NCI-H748 (cell line): ENCODE data around the gene NOS1.
"Not testable (repeated sequence)": the region's sequence is repeated elsewhere in the genome, so short reads cannot be mapped to it uniquely, and the experiment has no call there.

Source experiments
- DNase-seq: peaks from one replicate; lab custom pipeline; 2025; ENCODE audit not compliant: unreplicated experiment; lab: John Stamatoyannopoulos, UW

NOS1 gene

GRCh38 chr12:117210266-117210918, 151.0 kb downstream of the NOS1 start:
- no peak for DNase-seq

DNA sequence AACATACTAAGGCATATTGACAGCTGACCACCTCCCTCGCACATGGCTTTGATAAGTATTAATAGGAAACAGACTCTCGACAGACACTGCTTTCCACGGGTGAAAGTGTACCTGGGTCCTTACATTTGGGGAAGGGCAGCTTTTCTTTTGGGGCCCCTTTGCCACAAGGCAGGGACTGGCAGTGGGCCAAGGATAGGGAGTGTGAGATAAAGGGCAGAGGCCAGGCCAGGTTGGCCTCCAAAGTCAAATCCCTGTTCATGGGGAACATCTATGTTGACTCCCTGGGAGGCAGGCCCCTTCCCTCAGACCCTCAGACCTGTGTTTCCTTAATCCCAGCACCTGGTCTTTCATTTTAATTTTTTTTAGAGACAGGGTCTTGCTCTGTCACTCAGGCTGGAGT, 151.8 kb downstream of the NOS1 start:
- DNase-seq: no peak

DNA sequence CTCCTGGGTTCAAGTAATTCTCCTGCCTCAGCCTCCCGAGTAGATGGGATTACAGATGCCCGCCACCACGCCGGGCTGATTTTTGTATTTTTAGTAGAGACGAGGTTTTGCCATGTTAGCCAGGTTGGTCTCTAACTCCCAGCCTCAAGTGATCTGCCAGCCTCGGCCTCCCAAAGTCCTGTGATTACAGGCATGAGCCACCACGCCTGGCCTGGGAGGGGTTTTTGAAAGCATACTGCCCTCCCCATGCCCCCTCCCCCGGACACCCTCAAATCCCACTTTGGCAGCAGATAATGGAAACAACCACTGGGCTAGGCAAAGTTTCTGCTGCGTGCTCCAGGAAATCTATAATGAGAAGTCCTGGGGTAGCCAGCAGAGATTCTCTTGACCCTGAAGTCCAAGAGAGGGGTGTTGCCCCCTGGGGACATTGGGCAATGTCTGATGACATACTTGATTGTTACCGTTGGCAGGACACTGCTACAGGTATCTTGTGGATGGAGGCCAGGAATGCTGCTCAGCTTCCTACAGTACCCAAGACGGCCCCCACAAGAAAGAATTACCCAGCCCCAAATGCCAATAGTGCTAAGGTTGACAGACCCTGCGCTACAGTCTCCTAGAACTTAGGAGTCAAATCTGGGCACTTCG, 152.5 kb downstream of the NOS1 start:
- DNase-seq: no peak

DNA sequence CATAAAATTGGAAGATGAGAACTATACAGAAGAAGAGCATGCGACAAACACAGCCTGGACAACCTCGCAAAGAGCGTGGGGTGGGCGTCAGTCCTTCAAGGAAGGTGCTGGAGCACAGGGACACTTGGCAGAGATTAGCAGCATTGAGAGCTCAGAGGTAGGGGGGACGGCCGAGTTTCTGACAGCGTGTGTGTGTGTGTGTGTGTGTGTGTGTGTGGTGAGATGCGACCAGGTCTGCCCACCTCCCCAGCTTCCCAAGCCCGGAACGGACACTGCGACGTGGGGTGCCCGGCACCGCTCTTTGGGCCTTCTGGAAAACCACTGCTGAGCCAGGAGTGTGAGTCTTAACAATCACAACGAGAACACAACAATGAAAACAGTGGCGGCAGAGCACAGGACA, 153.2 kb downstream of the NOS1 start:
- no peak for DNase-seq

DNA sequence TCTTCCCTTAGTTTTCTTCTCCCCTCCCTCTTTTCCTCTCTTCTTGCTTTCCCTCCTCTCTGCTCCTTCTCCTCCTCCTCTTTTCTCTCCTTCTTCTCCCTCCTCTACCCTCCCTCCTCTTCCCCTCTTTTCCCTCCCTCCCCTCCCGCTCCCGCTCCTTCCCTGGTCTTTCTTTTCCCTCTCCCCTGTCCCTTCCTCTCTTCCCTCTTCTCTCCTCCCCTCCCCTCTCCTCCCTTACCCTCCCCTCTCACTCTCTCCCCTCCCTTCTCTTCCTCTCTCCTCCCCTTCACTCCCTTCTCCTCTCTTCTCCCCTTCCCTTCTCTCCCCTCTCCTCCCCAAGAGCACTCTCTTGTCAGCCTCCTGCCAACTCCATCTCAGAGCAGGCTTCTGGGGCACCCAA, 153.8 kb downstream of the NOS1 start:
- DNase-seq: no peak

GRCh38 chr12:117202556-117202955, 158.9 kb downstream of the NOS1 start:
- DNase-seq: no peak

DNA sequence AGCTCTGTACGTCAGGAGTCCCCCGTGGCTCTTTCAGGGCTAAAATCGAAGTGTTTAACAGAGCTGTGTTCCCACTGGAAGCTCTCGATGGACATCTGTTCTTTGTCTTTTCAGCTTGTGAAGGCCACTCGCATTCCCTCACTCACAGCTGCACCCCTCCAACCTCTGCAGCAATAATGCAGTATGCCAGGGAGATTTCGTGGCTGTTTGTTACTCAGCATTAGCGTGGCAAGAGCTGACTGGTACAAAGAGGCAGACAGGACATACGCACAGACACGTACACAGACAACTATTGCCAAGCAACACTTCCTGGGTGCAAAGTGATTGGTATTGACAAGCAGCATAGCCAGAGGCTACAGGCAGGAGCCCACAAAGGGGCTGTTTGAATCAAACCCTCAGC, 159.4 kb downstream of the NOS1 start:
- no peak for DNase-seq

DNA sequence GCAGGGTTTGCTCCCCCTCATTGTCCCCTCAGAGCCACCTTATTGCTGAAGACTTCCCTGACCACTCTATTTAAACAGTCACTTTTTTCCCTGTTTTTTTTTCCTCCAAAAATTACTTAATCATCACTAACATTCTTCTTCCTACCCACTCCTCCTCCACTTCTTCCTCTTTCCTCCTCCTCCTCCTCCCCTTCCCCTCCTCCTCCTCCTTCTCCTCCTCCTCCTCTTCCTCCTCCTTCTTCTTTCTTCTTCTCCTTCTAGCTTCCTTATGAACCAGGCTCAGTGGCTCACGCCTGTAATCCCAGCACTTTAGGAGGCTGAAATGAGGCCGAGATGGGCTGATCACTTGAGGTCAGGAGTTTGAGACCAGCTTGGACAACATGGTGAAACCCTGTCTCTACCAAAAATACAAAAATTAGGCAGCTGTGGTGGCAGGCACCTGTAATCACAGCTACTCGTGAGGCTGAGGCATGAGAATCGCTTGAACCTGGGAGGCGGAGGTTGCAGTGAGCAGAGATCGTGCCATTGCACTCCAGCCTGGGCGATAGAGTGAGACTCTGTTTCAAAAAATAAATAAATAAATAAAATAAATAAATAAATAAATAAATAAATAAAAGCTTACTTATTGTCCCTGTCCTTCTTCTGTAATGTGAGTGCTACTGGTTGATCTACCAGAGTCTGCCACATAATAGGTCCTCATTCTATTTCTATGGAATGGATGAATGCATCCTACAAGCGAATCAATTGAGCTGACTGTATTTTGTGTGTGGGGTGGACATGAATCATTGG, 161.3 kb downstream of the NOS1 start:
- not testable (repeated sequence) for DNase-seq

- DNase-seq: not testable (repeated sequence)
These were observed 165.1 kb downstream of the NOS1 start for GRCh38 chr12:117196334-117196733.

DNA sequence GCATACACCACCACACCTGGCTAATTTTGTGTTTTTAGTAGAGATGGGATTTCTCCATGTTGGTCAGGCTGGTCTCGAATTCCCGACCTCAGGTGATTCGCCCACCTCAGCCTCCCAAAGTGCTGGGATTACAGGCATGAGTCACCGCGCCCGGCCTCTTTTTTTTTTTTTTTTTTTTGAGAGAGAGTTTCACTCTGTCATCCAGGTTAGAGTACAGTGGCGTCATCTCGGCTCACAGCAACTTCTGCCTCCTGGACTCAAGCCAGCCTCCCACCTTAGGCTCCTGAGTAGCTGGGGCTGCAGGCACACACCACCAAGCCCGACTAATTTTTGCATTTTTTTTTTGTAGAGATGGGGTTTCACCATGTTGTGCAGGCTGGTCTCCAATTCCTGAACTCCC, 166.4 kb downstream of the NOS1 start:
- DNase-seq: not testable (repeated sequence)

DNA sequence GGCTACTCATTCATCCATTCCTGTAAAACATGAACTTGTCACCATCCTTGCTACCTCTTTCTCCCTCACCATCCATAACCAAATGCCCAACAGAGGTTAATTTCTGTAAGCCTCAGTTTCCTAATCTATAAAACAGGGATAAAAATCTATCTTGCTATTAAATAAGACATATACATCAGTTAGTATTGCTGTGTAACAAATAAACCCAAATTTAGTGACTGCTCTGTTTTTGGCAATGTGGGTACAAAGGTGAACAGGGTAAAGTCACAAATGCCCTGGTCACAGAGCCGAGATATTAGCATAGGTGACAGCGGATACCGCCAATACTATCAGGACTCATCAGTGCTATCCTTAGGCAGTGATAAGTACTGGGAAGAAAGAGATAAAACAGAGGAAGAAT, 167.5 kb downstream of the NOS1 start:
- DNase-seq: no peak

DNA sequence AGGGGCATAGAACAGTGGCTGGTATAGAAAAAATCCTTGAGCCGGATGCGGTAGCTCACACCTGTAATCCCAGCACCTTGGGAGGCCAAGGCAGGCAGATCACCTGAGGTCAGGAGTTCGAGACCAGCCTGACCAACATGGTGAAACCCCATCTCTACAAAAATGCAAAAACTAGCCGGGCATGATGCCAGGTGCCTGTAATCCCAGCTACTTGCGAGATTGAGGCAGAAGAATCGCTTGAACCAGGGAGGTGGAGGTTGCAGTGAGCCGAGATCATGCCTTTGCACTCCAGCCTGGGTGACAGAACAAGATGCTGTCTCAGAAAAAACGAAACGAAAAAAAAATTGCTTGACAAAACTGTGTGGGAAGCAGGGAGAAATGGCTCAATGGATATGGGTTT, 168.8 kb downstream of the NOS1 start:
- DNase-seq: not testable (repeated sequence)

DNA sequence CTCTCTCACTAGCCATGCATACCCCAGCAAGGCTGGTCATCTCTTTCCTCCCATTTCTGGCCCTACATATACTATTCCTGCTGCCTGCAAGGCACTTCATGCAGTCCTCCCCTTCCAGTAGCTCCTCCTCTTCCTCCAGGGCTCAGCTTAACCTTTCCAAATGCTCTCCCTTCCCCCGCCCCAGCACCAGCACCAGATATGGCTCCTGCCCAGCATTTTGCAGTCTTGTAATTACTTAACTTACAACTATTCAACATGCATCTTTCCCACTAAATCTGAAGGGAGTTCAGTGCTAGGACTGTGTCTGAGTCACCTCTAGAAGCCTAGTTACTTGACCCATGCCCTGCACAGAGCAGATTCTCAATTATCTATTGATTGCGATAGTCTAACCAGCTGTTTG, 169.4 kb downstream of the NOS1 start:
- DNase-seq: no peak

GRCh38 chr12:117190210-117190781, 171.1 kb downstream of the NOS1 start, which contains the start of gene FBXO21:
Gene FBXO21 (minus strand): TSS chr12:117190470. CDS start chr12:117190456, 14 bp downstream.
- peak; percentile 92 for DNase-seq

GRCh38 chr12:117189725-117190209, 171.7 kb downstream of the NOS1 start:
- DNase-seq: peak; percentile 61

- no peak for DNase-seq
These were observed 172.3 kb downstream of the NOS1 start for GRCh38 chr12:117188961-117189724.

- no peak for DNase-seq
These were observed 173.2 kb downstream of the NOS1 start for GRCh38 chr12:117188121-117188665.

- DNase-seq: no peak
These were observed 174.0 kb downstream of the NOS1 start for GRCh38 chr12:117187421-117187820.

DNA sequence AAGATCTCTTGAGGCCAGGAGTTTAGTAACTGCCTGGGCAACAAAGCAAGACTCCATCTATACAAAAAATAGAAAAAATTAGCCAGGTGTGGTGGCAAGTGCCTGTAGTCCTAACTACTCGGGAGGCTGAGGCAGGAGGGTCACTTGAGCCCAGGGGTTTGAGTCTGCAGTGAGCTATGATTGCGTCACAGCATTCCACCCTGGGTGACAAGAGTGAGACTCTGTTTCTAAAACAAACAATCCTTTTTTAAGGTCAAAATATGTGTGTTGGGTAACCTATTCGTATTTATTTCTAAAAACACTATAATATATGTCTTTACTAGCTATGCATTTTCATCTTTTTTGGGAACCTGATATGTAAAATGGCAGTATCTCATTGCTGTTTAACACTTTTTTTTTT, 178.6 kb downstream of the NOS1 start:
- DNase-seq: no peak

DNA sequence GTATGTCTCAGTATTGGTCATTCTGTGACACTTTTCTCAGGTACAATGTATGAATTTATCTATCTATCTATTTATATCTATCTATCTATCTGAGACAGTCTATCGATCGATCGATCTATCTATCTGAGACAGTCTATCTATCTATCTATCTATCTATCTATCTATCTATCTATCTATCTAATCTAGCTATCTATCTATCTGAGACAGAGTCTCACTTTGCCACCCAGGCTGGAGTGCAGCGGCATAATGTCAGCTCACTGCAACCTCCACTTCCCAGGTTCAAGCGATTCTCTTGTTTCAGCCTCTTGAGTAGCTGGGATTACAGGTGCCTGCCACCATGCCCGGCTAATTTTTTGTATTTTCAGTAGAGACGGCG, 180.0 kb downstream of the NOS1 start:
- DNase-seq: not testable (repeated sequence)
